AG09309 (cell line): ENCODE data around the gene PPP1R17.

Source experiments
- DNase-seq: peaks from one replicate; pipeline ENCODE4 v3.0.0-alpha.2; 2010; ENCODE audit warnings: low read depth
- H3K4me3 ChIP-seq: 2 replicates; pipeline ENCODE4 v1.5.1; 2011; ENCODE audit warnings: mild to moderate bottlenecking, low read depth, low read length, moderate library complexity; ENCODE audit not compliant: control insufficient read depth
- TF ChIP-seq, protein P1 (sequence below): IDR thresholded peaks from 2 replicates; pipeline ENCODE4 v1.5.1; 2011; ENCODE audit warnings: mild to moderate bottlenecking, low read depth, low read length, inconsistent platforms; ENCODE audit not compliant: insufficient read depth, control insufficient read depth; ENCODE audit errors: missing control alignments

The PPP1R17 gene

DNA sequence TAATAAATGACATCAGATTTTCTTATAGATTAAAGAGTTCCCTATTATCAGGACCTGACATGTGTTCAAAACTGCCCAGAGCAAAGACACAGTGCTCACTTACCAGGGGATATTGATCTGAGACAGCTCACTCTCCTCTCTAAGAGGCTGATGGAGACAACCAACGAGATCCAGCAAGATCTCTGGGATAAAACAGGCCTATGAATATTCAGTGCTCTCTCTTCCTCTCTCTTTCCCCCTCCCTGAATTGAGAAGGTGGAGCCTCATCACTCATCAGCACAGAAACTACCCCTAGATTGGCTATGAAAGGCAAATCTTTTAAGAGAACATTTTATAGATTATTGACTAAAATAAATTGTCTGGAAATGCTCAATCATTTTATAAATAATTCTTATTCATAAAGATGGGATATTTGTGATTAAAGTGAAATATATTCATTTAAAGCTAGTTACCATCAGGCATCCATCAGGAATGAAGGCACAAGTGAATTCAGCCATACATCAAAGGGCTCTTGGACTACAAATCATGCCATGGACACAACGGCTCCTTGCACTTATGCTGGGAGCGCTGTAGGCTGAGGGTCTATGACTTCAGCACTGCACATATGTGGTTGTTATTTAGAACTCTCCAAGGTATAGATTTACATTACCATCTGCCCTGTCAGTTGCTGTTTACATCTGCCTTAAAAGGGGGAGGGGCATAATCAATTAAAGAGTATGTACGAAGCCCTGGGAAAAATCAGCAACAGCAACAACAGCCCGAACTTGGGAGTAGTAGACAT lies 3.4 kb upstream of the PPP1R17 start:
- no peak for DNase-seq
- no peak overlapping the region for H3K4me3 ChIP-seq
- TF ChIP-seq, protein P1, sequence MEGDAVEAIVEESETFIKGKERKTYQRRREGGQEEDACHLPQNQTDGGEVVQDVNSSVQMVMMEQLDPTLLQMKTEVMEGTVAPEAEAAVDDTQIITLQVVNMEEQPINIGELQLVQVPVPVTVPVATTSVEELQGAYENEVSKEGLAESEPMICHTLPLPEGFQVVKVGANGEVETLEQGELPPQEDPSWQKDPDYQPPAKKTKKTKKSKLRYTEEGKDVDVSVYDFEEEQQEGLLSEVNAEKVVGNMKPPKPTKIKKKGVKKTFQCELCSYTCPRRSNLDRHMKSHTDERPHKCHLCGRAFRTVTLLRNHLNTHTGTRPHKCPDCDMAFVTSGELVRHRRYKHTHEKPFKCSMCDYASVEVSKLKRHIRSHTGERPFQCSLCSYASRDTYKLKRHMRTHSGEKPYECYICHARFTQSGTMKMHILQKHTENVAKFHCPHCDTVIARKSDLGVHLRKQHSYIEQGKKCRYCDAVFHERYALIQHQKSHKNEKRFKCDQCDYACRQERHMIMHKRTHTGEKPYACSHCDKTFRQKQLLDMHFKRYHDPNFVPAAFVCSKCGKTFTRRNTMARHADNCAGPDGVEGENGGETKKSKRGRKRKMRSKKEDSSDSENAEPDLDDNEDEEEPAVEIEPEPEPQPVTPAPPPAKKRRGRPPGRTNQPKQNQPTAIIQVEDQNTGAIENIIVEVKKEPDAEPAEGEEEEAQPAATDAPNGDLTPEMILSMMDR = no peak

DNA sequence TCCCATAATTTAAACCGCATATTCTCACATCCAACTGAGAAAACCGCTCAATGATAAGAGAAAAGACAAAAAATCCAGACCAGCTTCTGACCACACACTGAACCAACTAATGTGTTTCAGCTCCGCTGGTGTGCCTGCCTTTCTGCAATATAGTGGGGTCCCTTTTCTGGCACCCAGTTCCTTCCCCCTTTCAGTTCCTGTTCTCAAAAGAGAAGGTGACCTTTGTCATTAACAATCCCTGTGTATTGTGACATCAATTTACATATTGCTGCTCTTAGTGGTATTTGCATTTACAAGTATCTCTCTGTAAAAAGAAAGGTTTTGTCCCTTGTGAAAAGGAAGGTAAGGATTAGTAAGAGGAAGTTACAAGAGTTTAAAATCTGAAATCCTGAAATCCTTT lies 1.4 kb downstream of the PPP1R17 start:
- no peak for DNase-seq
- H3K4me3 ChIP-seq = no peak overlapping the region
- TF ChIP-seq, protein P1 = no peak

DNA sequence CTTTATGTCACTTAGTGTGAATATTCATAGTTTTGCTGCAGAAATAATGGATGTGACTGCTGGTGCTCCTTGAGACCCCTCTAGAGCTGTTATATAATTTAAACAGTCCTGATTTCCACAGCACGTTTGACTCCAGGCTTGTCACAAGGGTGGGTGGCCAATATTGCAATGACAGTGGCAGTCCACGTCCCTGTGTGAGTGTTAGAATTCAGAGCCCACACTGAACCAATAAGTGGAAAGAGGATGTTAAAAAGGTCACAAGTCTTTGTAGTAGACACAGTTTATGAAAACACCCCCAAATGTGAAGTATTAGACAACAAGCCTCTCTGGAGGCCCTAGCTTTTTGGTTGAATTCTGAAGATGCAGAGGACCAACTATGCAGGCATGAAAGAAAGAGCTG lies 2.0 kb downstream of the PPP1R17 start:
- TF ChIP-seq, protein P1 = no peak
- no peak overlapping the region for H3K4me3 ChIP-seq
- DNase-seq = no peak

DNA sequence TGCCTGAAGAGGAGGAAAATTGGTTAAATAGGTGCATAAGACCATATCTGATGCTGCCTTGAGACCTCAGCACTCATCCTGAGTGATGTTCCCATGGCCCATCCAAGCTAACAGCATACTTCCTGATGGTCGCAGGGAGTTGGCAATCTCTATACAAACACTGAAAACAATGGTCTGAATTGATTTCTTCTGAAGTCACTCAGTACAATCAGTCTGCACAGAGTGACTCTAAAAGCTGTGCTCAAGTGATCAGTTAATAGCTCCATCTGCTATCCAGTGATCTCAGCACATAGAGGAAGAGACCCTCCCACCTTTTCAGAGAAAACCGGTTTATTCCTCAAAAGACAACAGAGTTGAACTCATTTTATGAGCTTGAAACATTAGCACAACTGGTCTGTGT lies 3.9 kb downstream of the PPP1R17 start:
- TF ChIP-seq, protein P1 = no peak
- no peak for DNase-seq
- no peak overlapping the region for H3K4me3 ChIP-seq

DNA sequence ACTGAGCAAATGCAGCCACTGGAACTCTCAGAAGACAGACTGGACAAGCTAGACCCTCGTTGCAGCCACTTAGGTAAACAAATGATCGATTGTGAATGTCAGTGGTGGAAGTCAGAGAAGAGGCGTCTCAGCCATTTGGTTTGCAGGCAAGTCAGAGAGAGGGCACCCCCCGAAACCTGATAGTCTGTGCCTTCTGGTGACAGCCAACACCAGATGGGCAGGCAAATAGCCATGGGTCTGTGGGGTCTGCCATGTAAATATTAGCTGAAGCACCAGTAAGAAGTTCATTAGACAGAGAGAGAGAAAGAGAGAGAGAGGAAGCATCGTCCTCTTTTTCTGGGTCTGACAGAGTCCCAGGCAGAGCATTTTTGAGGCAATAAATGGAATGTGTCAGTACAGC lies 5.4 kb downstream of the PPP1R17 start:
- TF ChIP-seq, protein P1 = no peak
- H3K4me3 ChIP-seq = no peak overlapping the region
- no peak for DNase-seq

DNA sequence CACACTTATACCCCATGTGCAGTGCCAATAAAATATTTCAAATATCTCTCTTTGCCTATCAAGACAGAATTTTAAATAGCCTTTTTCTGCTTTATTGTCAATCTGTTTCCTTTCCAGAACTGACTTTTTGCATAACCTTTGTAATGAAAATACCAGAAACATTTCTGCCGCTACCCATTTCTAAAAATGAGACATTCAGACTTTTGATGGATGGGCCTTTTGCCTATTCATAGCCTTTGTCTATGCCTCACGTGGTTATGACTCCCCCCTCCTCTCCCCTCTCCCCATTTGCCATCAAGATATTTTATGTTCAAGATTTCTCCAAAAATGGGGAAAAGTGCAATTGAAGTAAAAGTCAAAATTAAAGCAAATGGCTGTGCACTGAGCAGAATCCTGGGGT lies 5.9 kb downstream of the PPP1R17 start:
- TF ChIP-seq, protein P1 = no peak

More for the DNA sequence above, 5.9 kb downstream of the PPP1R17 start:
- DNase-seq = no peak
- H3K4me3 ChIP-seq = no peak overlapping the region
